RWPE1 (cell line): ENCODE results near the gene PGAP3.

Experiments used
- CTCF ChIA-PET: fragments of 350-600 bp; sonication (Branson Sonifier 250); formaldehyde crosslinking; extraction: SDS; loops from one replicate; lab custom pipeline; 2021; lab: Yijun Ruan, JAX
- POLR2A ChIA-PET: fragments of 400-600 bp; formaldehyde crosslinking; extraction: SDS; loops from one replicate; lab custom pipeline; 2020; ENCODE audit warnings: antibody characterized with exemption; ENCODE audit not compliant: low non-redundant PET; lab: Yijun Ruan, JAX
- DNase-seq: peaks from one replicate; pipeline ENCODE4 v3.0.0; 2012; ENCODE audit warnings: low spot score
- H3K27ac ChIP-seq: fragments of 450-650 bp; 2 replicates; pipeline ENCODE4 v1.5.1; 2017
- TF ChIP-seq, protein P1 (sequence below): fragments of 450-650 bp; conservative IDR thresholded peaks from 2 replicates; pipeline ENCODE4 v1.5.1; 2017; ENCODE audit warnings: low read depth, mild to moderate bottlenecking

The PGAP3 gene

DNA sequence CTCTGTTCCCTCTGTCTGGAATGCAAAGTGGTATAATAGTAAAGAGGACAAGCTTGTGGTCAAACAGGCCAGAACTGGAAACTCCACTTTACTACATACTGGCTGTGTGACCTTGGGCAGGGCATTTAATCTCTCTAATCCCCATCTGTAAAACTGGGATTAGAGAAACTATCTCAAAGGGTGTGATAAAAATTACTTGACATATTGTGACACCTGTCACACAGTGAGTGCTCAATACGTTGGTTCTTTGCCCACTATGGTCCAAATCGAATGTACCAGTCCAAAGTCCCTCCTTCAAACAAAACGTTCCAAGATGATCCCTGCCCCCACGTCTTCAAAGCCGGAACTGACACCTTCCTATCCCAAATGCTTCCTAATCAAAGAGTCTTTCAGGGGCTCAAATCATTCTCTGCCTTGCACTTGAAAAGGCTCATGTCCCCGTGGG, 734 bp downstream of the PGAP3 start:
- TF ChIP-seq, protein P1, sequence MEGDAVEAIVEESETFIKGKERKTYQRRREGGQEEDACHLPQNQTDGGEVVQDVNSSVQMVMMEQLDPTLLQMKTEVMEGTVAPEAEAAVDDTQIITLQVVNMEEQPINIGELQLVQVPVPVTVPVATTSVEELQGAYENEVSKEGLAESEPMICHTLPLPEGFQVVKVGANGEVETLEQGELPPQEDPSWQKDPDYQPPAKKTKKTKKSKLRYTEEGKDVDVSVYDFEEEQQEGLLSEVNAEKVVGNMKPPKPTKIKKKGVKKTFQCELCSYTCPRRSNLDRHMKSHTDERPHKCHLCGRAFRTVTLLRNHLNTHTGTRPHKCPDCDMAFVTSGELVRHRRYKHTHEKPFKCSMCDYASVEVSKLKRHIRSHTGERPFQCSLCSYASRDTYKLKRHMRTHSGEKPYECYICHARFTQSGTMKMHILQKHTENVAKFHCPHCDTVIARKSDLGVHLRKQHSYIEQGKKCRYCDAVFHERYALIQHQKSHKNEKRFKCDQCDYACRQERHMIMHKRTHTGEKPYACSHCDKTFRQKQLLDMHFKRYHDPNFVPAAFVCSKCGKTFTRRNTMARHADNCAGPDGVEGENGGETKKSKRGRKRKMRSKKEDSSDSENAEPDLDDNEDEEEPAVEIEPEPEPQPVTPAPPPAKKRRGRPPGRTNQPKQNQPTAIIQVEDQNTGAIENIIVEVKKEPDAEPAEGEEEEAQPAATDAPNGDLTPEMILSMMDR = no peak
- H3K27ac ChIP-seq = peak overlapping the region; percentile 96
- DNase-seq = no peak
- ChIA-PET CTCF (interaction anchor here (0.6 to 1.4 kb wide), 4 partner anchors 15 to 298 kb away, joined by 3 read pairs; no protein-coding TSS in a partner anchor), POLR2A (no interaction called here)

DNA sequence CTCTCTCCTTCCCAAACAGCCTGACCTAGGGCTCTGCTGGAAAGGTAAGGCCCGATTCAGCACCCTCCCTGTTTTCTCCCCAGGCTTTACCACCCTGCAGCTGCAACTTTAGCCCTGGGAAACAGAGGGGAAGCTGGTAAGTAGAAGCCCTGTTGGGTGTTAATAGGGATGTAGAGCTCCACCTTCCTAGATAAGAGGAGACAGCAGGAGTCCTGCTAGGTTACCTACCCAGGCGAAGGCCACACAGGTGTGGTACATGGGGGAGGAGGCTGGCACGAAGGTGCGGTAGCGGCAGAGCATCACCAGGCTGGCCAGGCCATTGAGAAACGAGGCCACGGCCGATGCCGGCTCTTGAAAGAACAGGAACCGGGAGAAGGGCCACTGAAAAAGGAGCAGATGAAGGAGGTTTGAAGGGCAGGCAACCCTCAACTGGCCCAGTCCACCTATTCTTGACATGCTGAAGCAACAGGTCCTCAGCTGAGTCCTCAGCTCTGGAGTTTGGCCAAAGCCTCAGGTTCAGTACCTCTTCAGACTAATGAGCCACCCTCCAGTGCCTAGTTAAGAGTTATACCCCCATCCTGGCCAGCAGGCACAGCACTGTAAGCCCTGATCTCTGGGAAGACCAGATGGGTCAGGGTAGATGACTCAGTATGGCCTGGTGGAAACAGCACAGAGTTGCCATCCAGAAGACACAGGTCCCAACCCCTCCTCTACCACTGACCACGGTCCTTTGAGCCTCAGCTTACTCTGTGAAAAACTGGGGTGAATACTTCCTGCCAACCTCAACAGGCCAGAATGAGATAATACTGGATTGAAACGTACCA, 3.3 kb downstream of the PGAP3 start:
- ChIA-PET POLR2A (no interaction called here), CTCF (interaction anchor here (0.7 kb wide), 1 partner anchor 10 kb away, joined by 3 read pairs; no protein-coding TSS in a partner anchor)
- no peak overlapping the region for H3K27ac ChIP-seq
- TF ChIP-seq, protein P1 = no peak
- DNase-seq = no peak

DNA sequence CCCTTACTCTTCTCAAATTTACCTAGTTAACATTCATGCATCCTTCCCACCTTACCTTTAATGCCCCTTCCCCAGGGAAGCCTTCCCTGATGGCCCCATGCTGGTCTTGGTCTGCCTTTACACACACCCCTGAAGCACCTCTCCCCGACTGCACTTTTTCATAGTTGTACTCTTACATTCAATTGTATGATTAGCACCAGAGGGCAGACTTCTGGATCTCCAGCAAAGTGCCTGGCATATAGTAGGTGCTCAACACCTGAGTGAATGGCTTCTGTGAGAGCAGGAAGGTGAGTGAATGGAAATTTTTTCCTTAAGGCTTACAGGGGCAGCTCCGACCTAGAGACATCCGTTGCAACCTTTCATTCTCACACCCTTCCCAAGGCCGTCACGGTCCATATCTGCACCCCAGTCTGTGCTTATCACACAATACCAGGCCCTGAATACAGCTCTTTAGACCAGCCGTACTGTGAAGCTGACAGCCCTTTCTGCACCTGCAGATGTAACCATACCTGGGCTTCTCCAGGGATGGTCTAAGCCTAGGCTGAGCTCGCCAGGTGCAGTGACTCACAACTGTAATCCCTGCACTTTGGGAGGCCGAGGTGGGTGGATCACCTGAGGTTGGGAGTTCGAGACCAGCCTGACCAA, 4.4 kb downstream of the PGAP3 start:
- ChIA-PET CTCF (no interaction called here), POLR2A (no interaction called here)
- DNase-seq = no peak
- H3K27ac ChIP-seq = no peak overlapping the region
- TF ChIP-seq, protein P1 = no peak

DNA sequence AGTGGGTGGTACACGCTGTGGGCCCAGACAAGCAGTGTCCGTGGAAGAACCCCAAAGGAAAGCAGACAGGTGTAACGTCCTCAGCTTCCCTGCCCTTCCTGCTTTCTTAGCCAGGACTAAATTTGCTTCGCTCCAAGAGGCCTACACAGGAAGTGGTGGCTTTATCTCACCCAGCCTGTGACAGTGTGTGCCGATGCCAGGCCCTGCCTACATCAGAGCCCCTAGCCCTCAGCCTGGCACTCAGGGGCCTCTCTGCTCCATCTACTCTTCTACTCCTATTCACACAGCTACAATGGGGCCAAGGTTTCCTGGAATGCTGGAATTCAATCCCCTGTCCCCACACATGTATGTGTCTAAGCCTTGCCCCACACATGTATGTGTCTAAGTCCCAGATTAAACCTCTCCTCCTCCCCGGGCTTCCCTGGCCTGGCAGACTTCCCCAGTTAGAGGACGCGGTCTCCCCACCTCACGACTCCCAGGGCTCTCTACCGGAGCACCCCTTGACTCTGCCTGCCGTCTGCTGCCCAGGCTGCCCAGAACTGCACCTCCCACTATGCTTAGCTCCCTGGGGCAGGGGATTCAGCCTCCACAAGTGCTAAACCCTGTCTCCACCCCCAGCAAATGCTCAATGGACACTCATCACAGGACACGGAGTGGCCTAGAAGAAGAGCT, 8.2 kb downstream of the PGAP3 start:
- DNase-seq = no peak
- TF ChIP-seq, protein P1 = no peak
- H3K27ac ChIP-seq = no peak overlapping the region
- ChIA-PET CTCF (interaction anchor here (0.6 to 0.7 kb wide), 2 partner anchors 11 to 58 kb away, joined by 3 to 6 read pairs; partner anchors contain the start of gene PNMT), POLR2A (interaction anchor here (0.6 kb wide), 1 partner anchor 10 kb away, joined by 3 read pairs; no protein-coding TSS in a partner anchor)

DNA sequence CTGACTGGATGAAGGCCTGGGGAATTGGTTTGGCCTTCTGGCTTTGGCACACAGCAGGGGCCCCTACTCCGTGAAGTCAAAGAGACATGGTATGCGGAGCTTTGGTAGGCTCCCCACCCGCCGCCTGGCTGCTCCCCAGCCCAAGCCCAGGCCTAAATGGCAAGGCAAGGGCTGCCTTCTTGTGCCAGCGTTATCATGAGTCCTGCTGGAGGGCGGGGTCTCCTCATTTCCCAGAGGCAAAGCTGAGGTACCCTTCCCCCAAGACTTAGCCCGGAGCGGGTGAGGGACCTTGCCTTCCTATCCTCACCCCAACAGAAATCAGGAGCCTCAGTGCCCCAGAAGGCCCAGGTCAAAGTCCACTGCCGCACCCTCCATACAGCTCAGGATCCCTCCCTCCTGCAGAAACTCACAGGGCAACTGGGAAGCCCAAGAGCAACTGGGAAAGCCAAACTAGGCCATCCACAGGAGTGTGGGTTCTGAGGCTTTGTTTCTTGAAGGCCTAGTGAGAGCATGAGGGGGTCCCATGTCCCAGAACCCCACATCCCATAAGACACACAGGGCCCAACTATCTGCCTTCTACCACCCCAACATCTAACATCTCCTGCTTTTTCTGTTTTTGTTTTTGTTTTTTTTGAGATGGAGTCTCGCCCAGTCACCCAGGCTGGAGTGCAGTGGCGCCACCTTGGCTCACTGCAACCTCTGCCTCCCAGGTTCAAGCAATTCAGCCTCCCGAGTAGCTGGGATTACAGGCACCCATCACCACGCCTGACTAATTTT, 9.3 kb downstream of the PGAP3 start:
- ChIA-PET CTCF (interaction anchor here (0.7 to 1.1 kb wide), 2 partner anchors 12 to 17 kb away, joined by 3 read pairs; no protein-coding TSS in a partner anchor), POLR2A (interaction anchor here (0.6 kb wide), 1 partner anchor 11 kb away, joined by 3 read pairs; no protein-coding TSS in a partner anchor)
- H3K27ac ChIP-seq = no peak overlapping the region
- DNase-seq = no peak
- TF ChIP-seq, protein P1 = no peak
